Upper lobe of right lung (tissue), 1 donor: ENCODE data around the gene PRDM10. TPM values are rescaled to one million over a fixed set of nuclear protein-coding genes. Genes with fewer than 3 reads are reported as not detected.

ENCODE experiments used
- ATAC-seq: fragments of 200-7000 bp; cut with Tn5 transposase; one replicate; pipeline ENCODE4 v1.9.1; 2020; ENCODE audit warnings: mild to moderate bottlenecking, moderate library complexity
- DNase-seq: peaks from one replicate; pipeline ENCODE4 v3.0.0-alpha.2; 2020
- H3K27ac ChIP-seq: fragments of 200-600 bp; one replicate; pipeline ENCODE4 v1.8.0; 2022
- H3K27me3 ChIP-seq: fragments of 200-600 bp; one replicate; pipeline ENCODE4 v1.8.0; 2022; ENCODE audit warnings: mild to moderate bottlenecking
- H3K36me3 ChIP-seq: fragments of 200-600 bp; one replicate; pipeline ENCODE4 v1.8.0; 2022
- H3K4me1 ChIP-seq: fragments of 200-600 bp; one replicate; pipeline ENCODE4 v1.8.0; 2022
- H3K4me3 ChIP-seq: fragments of 200-600 bp; one replicate; pipeline ENCODE4 v1.8.0; 2022; ENCODE audit warnings: mild to moderate bottlenecking
- H3K9me3 ChIP-seq: fragments of 200-600 bp; one replicate; pipeline ENCODE4 v1.8.0; 2022
- CTCF ChIP-seq: fragments of 200-600 bp; IDR thresholded peaks from one replicate; pipeline ENCODE4 v1.8.0; 2022; ENCODE audit warnings: antibody characterized with exemption
- intact Hi-C: fragments of 100-400 bp; cut with DNase I; formaldehyde crosslinking; loops from one replicate; pipeline ENCODE4 v1.11.0; 2022
- total RNA-seq: library from RNA; stranded (reverse); fragmentation: NEBNext Ultra II Directional; extraction: Animal tissue kit (Norgen Biotek cat#: 25700); gene quantifications from one replicate; pipeline ENCODE4 v1.2.1, GENCODE V29; 2021
- donor health status: DM: no; HTN: yes; CAD: no; lungs with severe emphysema.

The PRDM10 gene
- total RNA-seq, 1 donor from 2014 or later, result 15.7 TPM

GRCh38 chr11:129933262-129933661, 69.4 kb downstream of the PRDM10 start:
- DNase-seq (no peak), ATAC-seq (no peak)
- Histone ChIP-seq H3K4me1 (no peaks in the 10 kb centered on the region), H3K27ac (no peak overlapping the region), H3K27me3 (no peaks in the 10 kb centered on the region), H3K9me3 (no peaks in the 10 kb centered on the region), H3K36me3 (peaks cover 14% of the 10 kb centered on the region), H3K4me3 (no peak overlapping the region)
- intact Hi-C loops, result no loop called here
- no peak for TF ChIP-seq CTCF

GRCh38 chr11:129932381-129933067, 70.1 kb downstream of the PRDM10 start:
- H3K9me3 ChIP-seq, result no peaks in the 10 kb centered on the region
- ATAC-seq (no peak), DNase-seq (no peak)
- H3K27ac ChIP-seq, result no peak overlapping the region
- peaks cover 14% of the 10 kb centered on the region for H3K36me3 ChIP-seq
- H3K4me1 ChIP-seq, result no peaks in the 10 kb centered on the region
- intact Hi-C loops, result no loop called here
- H3K4me3 ChIP-seq, result no peak overlapping the region
- no peaks in the 10 kb centered on the region for H3K27me3 ChIP-seq
- TF ChIP-seq CTCF, result no peak

- Histone ChIP-seq H3K9me3 (no peaks in the 10 kb centered on the region), H3K4me3 (no peak overlapping the region), H3K4me1 (no peaks in the 10 kb centered on the region), H3K27me3 (no peaks in the 10 kb centered on the region), H3K36me3 (peaks cover 14% of the 10 kb centered on the region), H3K27ac (no peak overlapping the region)
- peak; percentile 76 for ATAC-seq
- no peak for DNase-seq
- intact Hi-C loops, result no loop called here
- TF ChIP-seq CTCF, result no peak
Measured at GRCh38 chr11:129930743-129931142, 71.9 kb downstream of the PRDM10 start.

GRCh38 chr11:129930296-129930695, 72.3 kb downstream of the PRDM10 start:
- no peaks in the 10 kb centered on the region for H3K9me3 ChIP-seq
- no peak overlapping the region for H3K4me3 ChIP-seq
- peaks cover 14% of the 10 kb centered on the region for H3K36me3 ChIP-seq
- DNase-seq (no peak), ATAC-seq (no peak)
- no peaks in the 10 kb centered on the region for H3K27me3 ChIP-seq
- intact Hi-C loops, result no loop called here
- no peak overlapping the region for H3K27ac ChIP-seq
- no peak for TF ChIP-seq CTCF
- no peaks in the 10 kb centered on the region for H3K4me1 ChIP-seq

DNA sequence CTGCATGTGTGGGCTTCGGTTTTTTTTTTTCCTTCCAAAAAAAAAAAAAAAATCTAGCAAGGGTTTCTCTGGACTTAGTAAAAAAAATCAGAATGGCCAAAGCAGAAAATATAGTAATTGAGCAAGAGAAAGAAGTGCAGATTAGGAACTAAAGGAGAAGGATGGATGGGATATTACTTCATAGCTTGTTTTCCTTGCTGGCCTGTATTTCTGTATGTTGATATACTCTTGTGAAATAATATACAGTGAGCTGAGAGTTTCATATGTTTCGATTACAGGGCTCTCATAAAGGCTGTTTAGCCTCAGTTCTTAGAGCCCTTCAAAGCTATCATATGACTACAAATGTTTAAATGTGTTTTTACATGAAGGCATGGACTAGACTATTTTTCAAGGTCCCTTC, 72.9 kb downstream of the PRDM10 start:
- Histone ChIP-seq H3K4me1 (no peaks in the 10 kb centered on the region), H3K27ac (no peak overlapping the region), H3K4me3 (no peak overlapping the region), H3K27me3 (no peaks in the 10 kb centered on the region), H3K9me3 (no peaks in the 10 kb centered on the region), H3K36me3 (peaks cover 14% of the 10 kb centered on the region)
- TF ChIP-seq CTCF, result no peak
- intact Hi-C loops, result no loop called here
- ATAC-seq (peak; percentile 32), DNase-seq (no peak)
